PC-9 (cell line): ENCODE measurements around the gene PITRM1.

Experiments used
- CTCF ChIP-seq: fragments of 200-600 bp; sonication (generic); conservative IDR thresholded peaks from 2 replicates; pipeline ENCODE4 v1.6.1; 2017; ENCODE audit warnings: mixed run types, antibody characterized with exemption, mild to moderate bottlenecking, moderate library complexity
- EZH2 ChIP-seq: fragments of 200-600 bp; sonication (generic); IDR thresholded peaks from 2 replicates; pipeline ENCODE4 v1.8.0; 2017; ENCODE audit warnings: antibody characterized with exemption, low read depth

GRCh38 chr10:3165196-3165595 is 7.4 kb downstream of the PITRM1 start:
- TF ChIP-seq CTCF (no peak), EZH2 (no peak)
